AG09319 (cell line): ENCODE results near the gene EDARADD.

Experiments used
- DNase-seq: peaks from one replicate; pipeline ENCODE4 v3.0.0-alpha.2; 2010; ENCODE audit warnings: low read depth; ENCODE audit errors: extremely low read depth
- TF ChIP-seq, protein P1 (sequence below): IDR thresholded peaks from 2 replicates; pipeline ENCODE4 v1.5.1; 2011; ENCODE audit warnings: low read depth, mild to moderate bottlenecking, inconsistent platforms, low read length, moderate library complexity

EDARADD gene

DNA sequence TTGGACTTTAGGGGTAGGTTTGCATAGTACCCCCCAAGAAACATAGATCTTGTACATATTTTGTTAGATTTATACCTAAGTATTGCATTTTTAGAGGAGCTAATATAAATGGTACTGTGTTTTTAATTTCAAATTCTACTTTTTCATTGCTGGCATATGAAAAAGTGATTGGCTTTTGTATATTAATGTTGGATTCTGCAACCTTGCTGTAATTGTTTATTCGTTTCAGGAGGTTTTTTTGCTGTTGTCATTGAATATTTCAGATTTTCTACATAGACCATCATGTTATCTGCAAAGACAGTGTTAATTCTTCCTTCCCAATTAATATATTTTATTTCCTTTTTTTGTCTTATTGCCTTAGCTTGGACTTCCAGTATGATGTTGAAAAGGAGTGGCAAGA is 23.0 kb upstream of the EDARADD start:
- no peak for DNase-seq
- TF ChIP-seq, protein P1, sequence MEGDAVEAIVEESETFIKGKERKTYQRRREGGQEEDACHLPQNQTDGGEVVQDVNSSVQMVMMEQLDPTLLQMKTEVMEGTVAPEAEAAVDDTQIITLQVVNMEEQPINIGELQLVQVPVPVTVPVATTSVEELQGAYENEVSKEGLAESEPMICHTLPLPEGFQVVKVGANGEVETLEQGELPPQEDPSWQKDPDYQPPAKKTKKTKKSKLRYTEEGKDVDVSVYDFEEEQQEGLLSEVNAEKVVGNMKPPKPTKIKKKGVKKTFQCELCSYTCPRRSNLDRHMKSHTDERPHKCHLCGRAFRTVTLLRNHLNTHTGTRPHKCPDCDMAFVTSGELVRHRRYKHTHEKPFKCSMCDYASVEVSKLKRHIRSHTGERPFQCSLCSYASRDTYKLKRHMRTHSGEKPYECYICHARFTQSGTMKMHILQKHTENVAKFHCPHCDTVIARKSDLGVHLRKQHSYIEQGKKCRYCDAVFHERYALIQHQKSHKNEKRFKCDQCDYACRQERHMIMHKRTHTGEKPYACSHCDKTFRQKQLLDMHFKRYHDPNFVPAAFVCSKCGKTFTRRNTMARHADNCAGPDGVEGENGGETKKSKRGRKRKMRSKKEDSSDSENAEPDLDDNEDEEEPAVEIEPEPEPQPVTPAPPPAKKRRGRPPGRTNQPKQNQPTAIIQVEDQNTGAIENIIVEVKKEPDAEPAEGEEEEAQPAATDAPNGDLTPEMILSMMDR: no peak

DNA sequence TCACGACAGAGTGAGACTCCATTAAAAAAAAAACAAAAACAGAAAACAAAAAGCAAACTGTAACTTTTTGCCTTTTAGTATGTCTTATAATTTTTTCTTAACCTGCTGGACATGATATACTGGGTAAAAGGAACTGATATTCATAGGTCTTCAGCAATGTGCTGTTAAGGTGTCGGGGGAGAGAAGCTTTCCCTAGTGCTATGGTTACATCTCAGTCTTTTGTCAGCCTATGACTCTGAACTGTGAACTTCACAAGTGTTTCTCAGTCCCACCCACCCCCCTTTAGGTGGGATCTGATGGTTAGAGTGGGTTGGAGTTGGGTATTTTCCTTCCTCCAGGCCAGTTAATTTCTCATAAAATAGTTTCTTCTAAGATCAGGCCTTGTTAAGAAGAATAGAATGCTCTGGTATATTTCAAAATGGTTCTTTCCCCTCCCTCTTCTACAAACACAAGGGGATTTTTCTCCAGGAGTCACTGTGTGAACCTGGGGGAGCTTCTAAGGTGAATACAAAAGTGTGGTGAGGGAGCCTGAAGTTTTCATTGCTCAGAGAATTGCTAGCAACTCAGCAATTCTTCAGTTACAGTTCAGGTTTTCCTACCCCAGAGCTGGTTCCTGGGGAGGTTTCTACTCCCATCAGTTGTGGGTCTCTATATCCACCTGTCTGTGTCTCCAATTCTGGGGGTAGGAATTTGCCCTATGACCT is 16.1 kb upstream of the EDARADD start:
- DNase-seq: no peak
- TF ChIP-seq, protein P1: no peak

DNA sequence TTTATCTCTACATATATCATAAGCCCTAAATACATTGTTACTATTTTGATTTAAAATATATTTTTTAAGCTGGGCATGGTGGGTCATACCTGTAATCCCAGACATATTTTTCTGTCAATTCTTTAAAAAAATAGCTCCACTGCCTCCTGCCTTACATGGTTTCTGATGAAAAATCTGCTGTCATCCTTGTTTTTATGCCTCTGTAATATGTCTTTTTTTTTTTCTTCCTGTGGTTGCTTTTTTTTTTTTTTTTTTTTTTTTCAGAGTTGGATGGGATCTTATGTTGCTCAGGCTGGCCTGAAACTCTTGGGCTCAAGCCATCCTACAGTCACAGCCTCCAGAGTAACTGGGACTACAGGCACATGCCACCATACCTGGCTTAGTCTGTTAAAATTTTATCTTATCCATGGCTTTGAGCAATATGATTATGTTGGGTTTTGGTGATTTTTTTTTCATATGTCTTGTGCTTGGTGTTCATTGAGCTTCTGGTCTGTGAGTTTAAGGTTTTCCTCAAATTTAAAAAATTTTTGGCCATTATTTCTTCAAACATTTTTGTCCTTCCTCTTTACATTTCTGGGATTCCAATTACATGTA is 12.4 kb upstream of the EDARADD start:
- DNase-seq: no peak
- TF ChIP-seq, protein P1: no peak

DNA sequence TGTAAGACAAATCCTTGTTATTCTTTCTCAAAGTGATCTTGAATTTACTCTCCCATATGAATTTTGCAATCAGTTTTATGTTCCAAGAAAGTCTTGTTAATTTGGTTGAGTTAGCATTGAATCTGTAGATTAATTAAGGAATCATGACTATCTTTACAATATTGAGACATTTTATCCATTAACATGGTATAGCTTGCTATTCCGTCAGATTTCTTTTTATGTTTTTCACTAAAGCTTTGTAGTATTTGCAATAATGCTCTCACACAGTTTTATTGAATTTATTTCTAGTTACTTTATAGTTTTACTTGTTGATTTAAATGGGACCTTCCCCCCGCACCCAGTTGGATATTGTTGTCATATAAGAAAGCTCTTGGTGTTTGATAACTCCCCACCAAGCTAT is 5.8 kb upstream of the EDARADD start:
- TF ChIP-seq, protein P1: no peak
- no peak for DNase-seq

DNA sequence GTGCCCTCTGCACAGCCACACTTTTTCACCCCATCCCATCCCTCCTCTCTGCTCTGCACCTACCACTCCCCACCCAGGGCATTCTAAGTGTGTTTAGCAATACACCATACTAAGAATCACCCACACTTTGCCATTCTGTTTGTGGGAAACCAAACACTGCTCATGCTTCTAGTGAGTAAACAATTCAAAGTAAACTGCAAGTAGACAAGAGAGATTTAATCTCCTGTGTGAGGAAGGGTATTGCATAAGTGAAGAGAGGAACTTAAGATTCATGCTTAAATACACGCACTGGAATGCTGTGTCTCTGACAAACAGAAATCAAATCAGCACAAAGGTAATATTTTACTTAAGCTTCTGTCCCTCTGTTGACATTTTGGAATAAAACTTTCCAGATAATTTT is 4.8 kb upstream of the EDARADD start:
- TF ChIP-seq, protein P1: no peak
- DNase-seq: no peak

DNA sequence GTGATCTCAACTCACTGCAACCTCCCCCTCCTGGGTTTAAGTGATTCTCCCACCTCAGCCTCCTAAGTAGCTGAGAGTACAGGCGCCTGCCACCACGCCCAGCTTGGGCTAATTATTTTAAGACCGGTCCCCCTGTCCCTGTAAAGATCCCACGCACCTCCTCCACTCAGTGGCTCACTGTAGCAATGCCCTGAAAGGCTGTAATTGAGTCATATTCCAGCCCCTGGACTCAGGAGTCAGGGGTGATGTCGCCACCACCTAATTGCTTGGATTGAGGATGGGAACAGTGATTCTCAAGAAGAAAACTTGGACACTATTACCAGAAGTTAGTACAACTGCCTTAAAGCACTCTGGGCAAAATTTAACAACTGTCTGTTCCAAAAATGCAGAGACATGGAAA is 3.1 kb upstream of the EDARADD start:
- DNase-seq: no peak
- TF ChIP-seq, protein P1: no peak

DNA sequence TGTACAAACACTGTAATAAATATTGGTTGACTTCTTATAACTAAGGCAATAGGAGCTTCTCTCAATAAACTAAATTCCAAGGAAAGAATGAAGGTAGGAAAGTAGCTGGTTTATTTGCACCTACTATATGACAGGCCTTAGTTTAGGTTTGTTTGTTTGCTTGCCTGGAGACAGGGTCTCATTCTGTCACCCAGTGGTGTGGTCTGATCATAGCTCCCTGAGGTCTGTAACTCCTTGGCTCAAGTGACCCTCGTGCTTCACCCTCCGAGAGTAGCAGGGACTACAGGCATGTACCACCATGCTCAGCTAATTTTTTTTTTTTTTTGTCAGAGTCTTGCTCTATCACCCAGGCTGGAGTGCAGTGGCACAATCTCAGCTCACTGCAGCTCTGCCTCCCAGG is 1.9 kb upstream of the EDARADD start:
- TF ChIP-seq, protein P1: no peak
- DNase-seq: no peak
